ENCODE results near the gene GABRB1. TPM values are rescaled to one million over a fixed set of nuclear protein-coding genes. Genes with fewer than 3 reads are reported as not detected.

Gene GABRB1
- total and polyA plus RNA-seq, 8 donors = 0.16 TPM; not detected in 7

- no peak for FAIRE-seq
- no peaks in the 10 kb centered on the region for H3K27me3 ChIP-seq
- peak in 2 of 4 donors; percentile 56 to 70 for ATAC-seq
- no peaks in the 10 kb centered on the region for H3K4me1 ChIP-seq
- no peaks in the 10 kb centered on the region for H3K9me3 ChIP-seq
- no peaks in the 10 kb centered on the region for H3K36me3 ChIP-seq
- H3K27ac ChIP-seq = no peak overlapping the region
- H3K4me3 ChIP-seq = no peak overlapping the region
- DNase-seq = no peak
- TF ChIP-seq CTCF (IDR thresholded peaks at IDR 0.05) = no peak
- intact Hi-C loops (cut with DNase I) = no loop called here
- 7 to 9% methylated on average over 2 of the region's 2 CpGs for WGBS, 2 donors
These were observed 239.0 kb downstream of the GABRB1 start for GRCh38 chr4:47270201-47270888.

- Histone ChIP-seq H3K27me3 (no peaks in the 10 kb centered on the region), H3K36me3 (no peaks in the 10 kb centered on the region), H3K9me3 (no peaks in the 10 kb centered on the region), H3K4me3 (no peak overlapping the region), H3K27ac (no peak overlapping the region), H3K4me1 (no peaks in the 10 kb centered on the region)
- 49 to 57% methylated on average over 1 of the region's 1 CpG for WGBS, 2 donors
- FAIRE-seq (no peak), DNase-seq (no peak), ATAC-seq (peak in 2 of 4 donors; percentile 42 to 49)
- intact Hi-C loops (cut with DNase I) = no loop called here
- TF ChIP-seq CTCF (IDR thresholded peaks at IDR 0.05) = no peak
These were observed 239.9 kb downstream of the GABRB1 start for GRCh38 chr4:47271291-47271690.

DNA sequence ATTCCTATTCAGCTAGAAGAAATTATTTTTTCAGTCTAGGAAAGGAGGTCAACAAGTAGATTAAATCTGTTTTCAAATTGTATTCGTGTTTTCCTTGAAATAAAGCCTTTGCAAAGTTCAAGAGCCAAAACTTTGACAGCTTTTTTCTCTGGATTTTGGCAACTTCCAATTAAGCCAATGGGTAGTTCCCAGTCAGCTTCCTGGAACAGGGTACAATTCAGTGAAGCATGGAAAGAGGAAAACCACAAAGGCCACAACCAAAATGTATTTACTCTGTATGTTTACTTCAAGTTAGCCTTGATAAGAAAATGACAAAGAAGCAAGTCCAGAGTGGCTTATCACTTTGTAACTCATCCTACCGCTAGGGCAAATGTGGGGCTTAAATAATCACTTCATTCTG, 243.5 kb downstream of the GABRB1 start:
- no peak for FAIRE-seq
- WGBS, 2 donors = 16 to 18% methylated on average over 2 of the region's 2 CpGs
- intact Hi-C loops (cut with DNase I) = no loop called here
- Histone ChIP-seq H3K4me3 (no peak overlapping the region), H3K27ac (no peak overlapping the region), H3K9me3 (no peaks in the 10 kb centered on the region), H3K27me3 (no peaks in the 10 kb centered on the region), H3K36me3 (no peaks in the 10 kb centered on the region), H3K4me1 (no peaks in the 10 kb centered on the region)
- no peak for TF ChIP-seq CTCF (IDR thresholded peaks at IDR 0.05)
- no peak for ATAC-seq
- no peak for DNase-seq

DNA sequence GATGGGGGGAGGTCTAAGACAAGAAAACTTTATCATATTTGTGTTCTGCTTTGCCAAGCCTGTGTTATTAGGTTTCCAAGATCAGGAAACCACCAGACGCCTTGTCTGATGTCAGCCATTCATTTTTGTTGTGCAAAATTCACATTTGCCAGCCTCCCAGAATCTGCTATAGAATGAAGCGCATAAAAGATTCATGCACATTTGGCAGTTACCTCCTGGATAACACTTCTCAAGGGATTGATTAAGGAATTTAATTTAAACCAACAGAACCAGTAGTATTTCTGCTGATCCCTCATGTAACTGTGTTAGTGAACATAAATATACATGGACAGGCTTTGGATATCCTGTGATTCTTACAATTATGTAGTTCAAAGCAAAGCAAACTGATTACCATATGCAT, 244.2 kb downstream of the GABRB1 start:
- no peaks in the 10 kb centered on the region for H3K4me1 ChIP-seq
- 51 to 59% methylated on average over 2 of the region's 2 CpGs for WGBS, 2 donors
- no peak for DNase-seq
- no peak for ATAC-seq
- no peaks in the 10 kb centered on the region for H3K36me3 ChIP-seq
- no peaks in the 10 kb centered on the region for H3K27me3 ChIP-seq
- no peak for FAIRE-seq
- no peak overlapping the region for H3K4me3 ChIP-seq
- no peaks in the 10 kb centered on the region for H3K9me3 ChIP-seq
- intact Hi-C loops (cut with DNase I) = no loop called here
- no peak overlapping the region for H3K27ac ChIP-seq
- TF ChIP-seq CTCF (IDR thresholded peaks at IDR 0.05) = no peak

DNA sequence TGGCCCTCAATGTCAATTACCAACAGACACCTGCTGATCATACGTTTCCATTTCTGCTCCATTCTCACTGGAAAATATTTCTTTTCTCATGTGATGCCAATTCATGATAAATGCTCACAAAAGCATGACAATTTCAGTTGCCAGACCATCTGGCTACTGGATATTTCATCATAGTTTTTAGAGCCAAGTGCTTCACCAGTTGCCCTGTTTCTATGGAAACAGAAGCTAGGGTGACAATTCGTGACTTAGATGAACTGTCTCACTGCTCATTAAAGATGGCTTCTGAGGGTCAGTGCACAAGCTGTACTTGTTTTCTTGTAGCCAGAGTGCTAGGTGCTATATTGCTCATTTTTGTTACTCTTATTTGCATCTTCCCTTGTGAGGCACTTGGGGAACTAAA, 247.3 kb downstream of the GABRB1 start:
- no peak for FAIRE-seq
- no peak overlapping the region for H3K4me3 ChIP-seq
- no peaks in the 10 kb centered on the region for H3K4me1 ChIP-seq
- no peak for TF ChIP-seq CTCF (IDR thresholded peaks at IDR 0.05)
- intact Hi-C loops (cut with DNase I) = no loop called here
- no peaks in the 10 kb centered on the region for H3K9me3 ChIP-seq
- no peak for DNase-seq
- 22 to 35% methylated on average over 2 of the region's 2 CpGs for WGBS, 2 donors
- no peaks in the 10 kb centered on the region for H3K27me3 ChIP-seq
- H3K36me3 ChIP-seq = no peaks in the 10 kb centered on the region
- ATAC-seq = peak in 2 of 4 donors; percentile 40 to 57
- no peak overlapping the region for H3K27ac ChIP-seq
